Keratinocyte (primary cell): Measurements from ENCODE around the gene TOB2. TPM values are rescaled to one million over a fixed set of nuclear protein-coding genes. Genes with fewer than 3 reads are reported as not detected.
A peak's percentile ranks its signal among the peaks of the same experiment; 100 is the strongest.

ENCODE experiments used
- DNase-seq: peaks from one replicate; pipeline ENCODE4 v3.0.0-alpha.2; 2011; ENCODE audit warnings: low read depth, missing footprints, low spot score
- FAIRE-seq: peaks from 2 replicates; lab custom pipeline; 2011; peaks lifted over from hg19 to GRCh38; lab: Jason Lieb, UNC
- H2AFZ ChIP-seq: 2 replicates; pipeline ENCODE4 v1.6.0; 2012; ENCODE audit warnings: low read length, control low read depth, inconsistent platforms; ENCODE audit not compliant: control insufficient read depth
- H3K27ac ChIP-seq: 2 replicates; pipeline ENCODE4 v1.5.1; 2011; ENCODE audit warnings: low read length; ENCODE audit not compliant: control insufficient read depth, insufficient read depth
- H3K27me3 ChIP-seq: 3 replicates; pipeline ENCODE4 v1.6.0; 2011; ENCODE audit warnings: low read length; ENCODE audit not compliant: control insufficient read depth, insufficient read depth; ENCODE audit errors: extremely low read depth
- H3K36me3 ChIP-seq, 2 experiments: 2 replicates in 1 of 2; 3 replicates in 1 of 2; pipeline ENCODE4 v1.5.1; 2011; ENCODE audit warnings: low read length in 2 of 2, mild to moderate bottlenecking in 1 of 2; ENCODE audit not compliant: control insufficient read depth in 2 of 2, insufficient read depth in 2 of 2; ENCODE audit errors: extremely low read depth in 1 of 2
- H3K4me1 ChIP-seq: 3 replicates; pipeline ENCODE4 v1.5.1; 2011; ENCODE audit warnings: low read length; ENCODE audit not compliant: control insufficient read depth, insufficient read depth; ENCODE audit errors: extremely low read depth
- H3K4me2 ChIP-seq: 3 replicates; pipeline ENCODE4 v1.6.0; 2011; ENCODE audit warnings: low read depth, low read length; ENCODE audit not compliant: control insufficient read depth, insufficient read depth; ENCODE audit errors: extremely low read depth
- H3K4me3 ChIP-seq, 3 experiments: fragments of 200-600 bp in 1 of 3; sonication (generic) in 1 of 3; 2 replicates in 2 of 3; 3 replicates in 1 of 3; pipeline ENCODE4 v1.5.1; 2011 to 2016; ENCODE audit warnings: low read length in 3 of 3, mild to moderate bottlenecking in 3 of 3, control low read depth in 2 of 3, inconsistent platforms in 1 of 3, low read depth in 1 of 3, mixed read lengths in 1 of 3, mixed run types in 1 of 3, moderate library complexity in 1 of 3; ENCODE audit not compliant: control insufficient read depth in 2 of 3, insufficient read depth in 2 of 3; ENCODE audit errors: extremely low read depth in 1 of 3
- H3K79me2 ChIP-seq: 2 replicates; pipeline ENCODE4 v1.6.0; 2012; ENCODE audit warnings: low read length; ENCODE audit not compliant: control insufficient read depth, insufficient read depth
- H3K9ac ChIP-seq: 3 replicates; pipeline ENCODE4 v1.6.0; 2011; ENCODE audit warnings: low read length; ENCODE audit not compliant: control insufficient read depth, insufficient read depth; ENCODE audit errors: extremely low read depth
- H3K9me1 ChIP-seq: 3 replicates; pipeline ENCODE4 v1.6.0; 2011; ENCODE audit warnings: low read length; ENCODE audit not compliant: control insufficient read depth, insufficient read depth; ENCODE audit errors: extremely low read depth
- H3K9me3 ChIP-seq: 2 replicates; pipeline ENCODE4 v1.5.1; 2012; ENCODE audit warnings: low read depth, low read length; ENCODE audit not compliant: control insufficient read depth
- H4K20me1 ChIP-seq: 3 replicates; pipeline ENCODE4 v1.6.0; 2011; ENCODE audit warnings: low read length; ENCODE audit not compliant: control insufficient read depth, insufficient read depth; ENCODE audit errors: extremely low read depth
- EZH2 ChIP-seq: IDR thresholded peaks from one replicate; pipeline ENCODE4 v1.6.1; 2012; ENCODE audit warnings: inconsistent platforms, mild to moderate bottlenecking, low read length, moderate library complexity
- dilution Hi-C: fragments of 300-500 bp; cut with MboI; formaldehyde crosslinking; loops from one replicate; pipeline ENCODE4 v1.7.0; 2020; ENCODE audit warnings: low sequenced_read_pairs; ENCODE audit not compliant: extremely low pct_ligation_motif_present
- polyA plus RNA-seq, 5 experiments: library from polyadenylated mRNA; depleted of rRNA in 3 of 5; stranded (reverse) in 3 of 5; stranded (forward) in 1 of 5; unstranded in 1 of 5; fragments of >200 nt; gene quantifications; 1 replicate in 1 of 5; 2 replicates in 3 of 5; 3 replicates in 1 of 5; pipeline versions ENCODE4 v1.2.1 to v1.2.3, GENCODE V29; 2011 to 2012; ENCODE audit warnings: missing spikeins in 2 of 5, low read depth in 1 of 5, low replicate concordance in 1 of 5
- TF ChIP-seq, protein P1 (sequence below), 3 experiments: IDR thresholded peaks in 1 of 3; conservative IDR thresholded peaks in 1 of 3; optimal IDR thresholded peaks in 1 of 3; 2 replicates in 2 of 3; 3 replicates in 1 of 3; pipeline versions ENCODE3 to v1.5.1; 2011; ENCODE audit warnings: low read length in 3 of 3, mild to moderate bottlenecking in 3 of 3, moderate library complexity in 2 of 3, control low read depth in 1 of 3, inconsistent platforms in 1 of 3; ENCODE audit not compliant: insufficient read depth in 2 of 3; ENCODE audit errors: extremely low read depth in 1 of 3

The TOB2 gene
- polyA plus RNA-seq, 1 donor (not counting 4 experiments of a cell fraction or from before 2014, with no cell fraction given), result 14.5 TPM

DNA sequence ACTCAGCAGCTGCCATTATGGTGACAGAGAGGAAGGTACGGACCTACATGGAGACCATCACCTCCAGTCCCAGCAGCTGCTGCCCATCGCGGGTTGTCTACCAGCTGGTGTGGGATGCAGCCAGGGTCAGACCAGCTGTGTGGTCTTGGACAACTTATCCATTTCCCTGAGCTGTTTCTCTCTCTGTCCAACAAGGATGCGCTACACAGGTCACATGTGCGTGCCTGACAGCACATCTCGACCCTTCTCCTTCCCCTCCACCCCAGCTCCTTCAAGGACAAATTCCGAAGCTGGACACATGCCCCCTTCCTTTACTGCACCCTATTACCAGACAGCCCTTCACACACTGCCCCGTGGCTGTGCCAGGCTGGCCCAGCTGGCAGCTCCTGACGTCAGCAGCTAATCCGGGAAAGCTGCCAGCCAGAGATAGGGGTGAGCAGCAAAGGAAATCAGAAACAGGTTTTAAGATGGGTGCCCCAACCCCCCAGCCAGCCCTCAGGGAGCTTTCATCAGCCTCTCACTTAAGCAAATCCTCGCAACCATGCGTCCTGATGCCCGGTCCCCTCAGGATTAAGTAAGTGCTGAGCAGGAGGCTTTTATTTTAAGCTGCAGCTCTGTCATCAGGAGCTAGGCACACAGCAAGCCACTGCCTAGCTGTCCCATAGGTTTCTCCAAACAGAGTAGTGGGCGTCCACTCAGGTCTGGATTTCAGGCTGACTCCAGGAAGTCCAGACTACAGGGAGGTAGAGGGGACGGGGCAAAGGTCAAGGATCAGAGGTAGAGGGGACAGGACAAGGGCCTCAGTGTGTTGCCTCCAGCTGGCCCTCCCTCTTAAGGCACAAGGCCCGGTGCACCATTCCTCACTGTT lies 44.6 kb downstream of the TOB2 start:
- peaks cover 13% of the 10 kb centered on the region for H3K4me1 ChIP-seq
- H3K9ac ChIP-seq, result peak overlapping the region; percentile 14
- H3K27me3 ChIP-seq, result no peaks in the 10 kb centered on the region
- dilution Hi-C loops, result no loop called here
- H3K79me2 ChIP-seq, result no peaks in the 10 kb centered on the region
- peaks cover 0 to under 1% of the 10 kb centered on the region in 2 experiments for H3K36me3 ChIP-seq
- no peak for TF ChIP-seq EZH2
- TF ChIP-seq, protein P1, sequence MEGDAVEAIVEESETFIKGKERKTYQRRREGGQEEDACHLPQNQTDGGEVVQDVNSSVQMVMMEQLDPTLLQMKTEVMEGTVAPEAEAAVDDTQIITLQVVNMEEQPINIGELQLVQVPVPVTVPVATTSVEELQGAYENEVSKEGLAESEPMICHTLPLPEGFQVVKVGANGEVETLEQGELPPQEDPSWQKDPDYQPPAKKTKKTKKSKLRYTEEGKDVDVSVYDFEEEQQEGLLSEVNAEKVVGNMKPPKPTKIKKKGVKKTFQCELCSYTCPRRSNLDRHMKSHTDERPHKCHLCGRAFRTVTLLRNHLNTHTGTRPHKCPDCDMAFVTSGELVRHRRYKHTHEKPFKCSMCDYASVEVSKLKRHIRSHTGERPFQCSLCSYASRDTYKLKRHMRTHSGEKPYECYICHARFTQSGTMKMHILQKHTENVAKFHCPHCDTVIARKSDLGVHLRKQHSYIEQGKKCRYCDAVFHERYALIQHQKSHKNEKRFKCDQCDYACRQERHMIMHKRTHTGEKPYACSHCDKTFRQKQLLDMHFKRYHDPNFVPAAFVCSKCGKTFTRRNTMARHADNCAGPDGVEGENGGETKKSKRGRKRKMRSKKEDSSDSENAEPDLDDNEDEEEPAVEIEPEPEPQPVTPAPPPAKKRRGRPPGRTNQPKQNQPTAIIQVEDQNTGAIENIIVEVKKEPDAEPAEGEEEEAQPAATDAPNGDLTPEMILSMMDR (optimal IDR thresholded peaks at IDR 0.05 in 1 of 3, IDR thresholded peaks at IDR 0.05 in 1 of 3, conservative IDR thresholded peaks at IDR 0.05 in 1 of 3; ENCODE audit: extremely low read depth in 1 of 3, insufficient read depth in 2 of 3, low read length in 3 of 3), result no peak
- H3K4me3 ChIP-seq, result no peak overlapping the region
- no peaks in the 10 kb centered on the region for H4K20me1 ChIP-seq
- H3K27ac ChIP-seq, result no peak overlapping the region
- peak overlapping the region; percentile 29 for H3K4me2 ChIP-seq
- DNase-seq (no peak), FAIRE-seq (no peak)
- H3K9me3 ChIP-seq, result no peaks in the 10 kb centered on the region
- H3K9me1 ChIP-seq, result no peaks in the 10 kb centered on the region
- H2AFZ ChIP-seq, result no peak overlapping the region

DNA sequence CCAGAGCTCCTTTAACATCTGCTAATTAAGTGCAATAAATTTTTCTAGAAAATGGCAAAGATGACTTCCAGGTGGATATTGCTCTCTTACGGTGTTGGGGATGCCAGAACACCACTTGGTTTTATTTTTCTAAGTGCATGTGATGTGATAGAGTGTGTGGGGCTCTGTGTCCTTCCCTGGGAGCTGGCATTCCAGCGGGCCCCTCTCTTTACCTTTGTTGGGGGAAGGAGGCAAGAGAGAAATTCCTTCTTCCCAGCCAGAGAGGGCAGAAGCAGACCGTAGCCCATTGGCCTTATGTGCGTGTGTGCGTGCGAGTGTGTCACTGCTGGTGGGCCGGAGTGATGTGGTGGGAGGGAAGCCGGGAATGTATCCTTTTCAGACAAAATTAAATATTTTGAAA lies 47.7 kb downstream of the TOB2 start:
- dilution Hi-C loops, result no loop called here
- FAIRE-seq (no peak), DNase-seq (no peak)
- no peak overlapping the region for H2AFZ ChIP-seq
- no peaks in the 10 kb centered on the region for H3K9me1 ChIP-seq
- H3K9me3 ChIP-seq, result no peaks in the 10 kb centered on the region
- no peak overlapping the region for H3K4me3 ChIP-seq
- no peak overlapping the region for H3K4me2 ChIP-seq
- H3K27me3 ChIP-seq, result no peaks in the 10 kb centered on the region
- no peak overlapping the region for H3K9ac ChIP-seq
- H3K36me3 ChIP-seq, result peaks cover 7 to 9% of the 10 kb centered on the region in 2 experiments
- no peaks in the 10 kb centered on the region for H3K79me2 ChIP-seq
- peaks cover 13% of the 10 kb centered on the region for H3K4me1 ChIP-seq
- no peak overlapping the region for H3K27ac ChIP-seq
- H4K20me1 ChIP-seq, result no peaks in the 10 kb centered on the region
- TF ChIP-seq, protein P1 (optimal IDR thresholded peaks at IDR 0.05 in 1 of 3, IDR thresholded peaks at IDR 0.05 in 1 of 3, conservative IDR thresholded peaks at IDR 0.05 in 1 of 3; ENCODE audit: extremely low read depth in 1 of 3, insufficient read depth in 2 of 3, low read length in 3 of 3), result no peak
- no peak for TF ChIP-seq EZH2
